Measurements from ENCODE around the gene IGSF21. TPM values are rescaled to one million over a fixed set of nuclear protein-coding genes. Genes with fewer than 3 reads are reported as not detected.

Gene IGSF21
- total and polyA plus RNA-seq, 2 experiments from 2014 or later, result not detected

- Histone ChIP-seq H3K9me3 (ENCODE audit: low read depth) (no peaks in the 10 kb centered on the region), H3K4me3 (no peak overlapping the region), H3K79me2 (no peaks in the 10 kb centered on the region), H4K20me1 (ENCODE audit: insufficient read depth, poor library complexity, severe bottlenecking) (no peaks in the 10 kb centered on the region), H3K4me1 (ENCODE audit: insufficient read depth) (no peaks in the 10 kb centered on the region), H3K9me2 (replicated peaks; ENCODE audit: insufficient read depth) (no peaks in the 10 kb centered on the region), H3K4me2 (no peak overlapping the region), H2AFZ (no peak overlapping the region), H3K27me3 (peaks cover 21% of the 10 kb centered on the region), H3K36me3 (replicated peaks; ENCODE audit: insufficient read depth, low read depth) (no peaks in the 10 kb centered on the region), H3K27ac (no peak overlapping the region)
- TF ChIP-seq, protein P1, sequence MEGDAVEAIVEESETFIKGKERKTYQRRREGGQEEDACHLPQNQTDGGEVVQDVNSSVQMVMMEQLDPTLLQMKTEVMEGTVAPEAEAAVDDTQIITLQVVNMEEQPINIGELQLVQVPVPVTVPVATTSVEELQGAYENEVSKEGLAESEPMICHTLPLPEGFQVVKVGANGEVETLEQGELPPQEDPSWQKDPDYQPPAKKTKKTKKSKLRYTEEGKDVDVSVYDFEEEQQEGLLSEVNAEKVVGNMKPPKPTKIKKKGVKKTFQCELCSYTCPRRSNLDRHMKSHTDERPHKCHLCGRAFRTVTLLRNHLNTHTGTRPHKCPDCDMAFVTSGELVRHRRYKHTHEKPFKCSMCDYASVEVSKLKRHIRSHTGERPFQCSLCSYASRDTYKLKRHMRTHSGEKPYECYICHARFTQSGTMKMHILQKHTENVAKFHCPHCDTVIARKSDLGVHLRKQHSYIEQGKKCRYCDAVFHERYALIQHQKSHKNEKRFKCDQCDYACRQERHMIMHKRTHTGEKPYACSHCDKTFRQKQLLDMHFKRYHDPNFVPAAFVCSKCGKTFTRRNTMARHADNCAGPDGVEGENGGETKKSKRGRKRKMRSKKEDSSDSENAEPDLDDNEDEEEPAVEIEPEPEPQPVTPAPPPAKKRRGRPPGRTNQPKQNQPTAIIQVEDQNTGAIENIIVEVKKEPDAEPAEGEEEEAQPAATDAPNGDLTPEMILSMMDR (IDR thresholded peaks at IDR 0.05; ENCODE audit: poor library complexity), result peak; percentile 46
- no peak for TF ChIP-seq EZH2phosphoT487 (IDR thresholded peaks at IDR 0.05; ENCODE audit: low read depth, severe bottlenecking, unreplicated experiment)
- WGBS (ENCODE audit: low lambda C conversion rate, missing lambda C conversion rate), result 67% methylated on average over 4 of the region's 4 CpGs
- peak; percentile 37 for DNase-seq (ENCODE audit: low spot score)
These were observed 109.9 kb downstream of the IGSF21 start for GRCh38 chr1:18217398-18218043.

DNA sequence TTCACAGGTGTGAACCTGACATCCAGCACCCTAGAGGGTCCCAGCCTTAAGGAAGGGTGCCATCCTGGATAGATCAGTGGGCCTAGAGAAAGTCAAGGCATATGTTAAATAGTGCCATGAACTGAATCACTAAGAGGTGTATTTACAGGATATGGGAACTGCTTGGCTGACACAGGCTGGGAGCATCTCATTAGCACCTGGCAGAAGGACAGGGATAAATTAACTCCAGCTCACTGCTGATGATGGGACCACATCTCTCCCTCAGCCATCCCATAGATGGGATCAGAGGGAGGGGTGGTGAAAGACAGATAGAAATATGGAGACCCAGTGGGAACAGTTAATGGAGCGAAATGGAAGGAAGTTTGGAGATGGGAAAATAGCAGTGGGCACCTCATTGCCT, 122.0 kb downstream of the IGSF21 start:
- no peak for DNase-seq (ENCODE audit: low spot score)
- H2AFZ ChIP-seq, result no peak overlapping the region
- no peak overlapping the region for H3K27ac ChIP-seq
- no peak overlapping the region for H3K4me2 ChIP-seq
- H3K4me3 ChIP-seq, result no peak overlapping the region
- no peaks in the 10 kb centered on the region for H3K4me1 ChIP-seq (ENCODE audit: insufficient read depth)
- H4K20me1 ChIP-seq (ENCODE audit: insufficient read depth, poor library complexity, severe bottlenecking), result no peaks in the 10 kb centered on the region
- TF ChIP-seq EZH2 (IDR thresholded peaks at IDR 0.05; ENCODE audit: borderline replicate concordance) (no peak), EZH2phosphoT487 (IDR thresholded peaks at IDR 0.05; ENCODE audit: low read depth, severe bottlenecking, unreplicated experiment) (no peak)
- TF ChIP-seq, protein P1 (IDR thresholded peaks at IDR 0.05; ENCODE audit: poor library complexity), result no peak
- 88% methylated on average over 1 of the region's 1 CpG for WGBS (ENCODE audit: low lambda C conversion rate, missing lambda C conversion rate)
- H3K9me3 ChIP-seq (ENCODE audit: low read depth), result no peaks in the 10 kb centered on the region
- no peaks in the 10 kb centered on the region for H3K9me2 ChIP-seq (replicated peaks; ENCODE audit: insufficient read depth)
- H3K79me2 ChIP-seq, result no peaks in the 10 kb centered on the region
- H3K36me3 ChIP-seq (replicated peaks; ENCODE audit: insufficient read depth, low read depth), result no peaks in the 10 kb centered on the region
- peaks cover 26% of the 10 kb centered on the region for H3K27me3 ChIP-seq

DNA sequence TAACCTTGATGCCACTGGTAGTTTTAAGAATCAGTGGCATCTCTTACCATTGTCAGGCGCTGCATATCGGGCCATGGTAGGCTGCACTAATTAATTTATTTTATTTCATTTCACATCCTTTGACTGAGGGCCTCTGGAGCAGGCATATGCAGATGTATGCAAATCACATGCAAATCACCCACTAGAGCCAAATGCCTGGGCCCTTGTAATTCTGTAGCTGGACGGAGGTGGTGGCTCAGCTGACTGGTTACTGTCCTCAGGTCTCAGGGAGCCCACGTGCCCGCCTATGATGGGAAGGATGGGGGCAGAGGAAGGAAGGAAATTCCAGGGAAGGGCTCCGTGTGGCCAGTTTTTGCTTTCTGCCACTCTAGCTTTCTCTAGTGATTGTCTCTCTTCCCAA, 122.7 kb downstream of the IGSF21 start:
- no peak for TF ChIP-seq EZH2phosphoT487 (IDR thresholded peaks at IDR 0.05; ENCODE audit: low read depth, severe bottlenecking, unreplicated experiment)
- TF ChIP-seq, protein P1 (IDR thresholded peaks at IDR 0.05; ENCODE audit: poor library complexity), result no peak
- H3K4me2 ChIP-seq, result no peak overlapping the region
- H3K4me1 ChIP-seq (ENCODE audit: insufficient read depth), result no peaks in the 10 kb centered on the region
- H3K36me3 ChIP-seq (replicated peaks; ENCODE audit: insufficient read depth, low read depth), result no peaks in the 10 kb centered on the region
- no peak overlapping the region for H3K27ac ChIP-seq
- WGBS (ENCODE audit: low lambda C conversion rate, missing lambda C conversion rate), result 85% methylated on average over 6 of the region's 6 CpGs
- H3K4me3 ChIP-seq, result no peak overlapping the region
- no peak for DNase-seq (ENCODE audit: low spot score)
- no peak overlapping the region for H2AFZ ChIP-seq
- H4K20me1 ChIP-seq (ENCODE audit: insufficient read depth, poor library complexity, severe bottlenecking), result no peaks in the 10 kb centered on the region
- H3K79me2 ChIP-seq, result no peaks in the 10 kb centered on the region
- H3K9me2 ChIP-seq (replicated peaks; ENCODE audit: insufficient read depth), result no peaks in the 10 kb centered on the region
- no peaks in the 10 kb centered on the region for H3K9me3 ChIP-seq (ENCODE audit: low read depth)
- H3K27me3 ChIP-seq, result peaks cover 26% of the 10 kb centered on the region
